PFSK-1 (cell line): ENCODE measurements around the gene ZRANB2.

ENCODE experiments used
- POLR2AphosphoS5 ChIP-seq: IDR thresholded peaks from 2 replicates; pipeline ENCODE4 v1.6.1; 2012; ENCODE audit warnings: low read depth, mild to moderate bottlenecking, control low read depth, low read length, moderate library complexity
- REST ChIP-seq, 2 experiments: IDR thresholded peaks; 2 replicates each; pipeline versions ENCODE4 v1.6.1 to v1.8.0; 2011 to 2012; ENCODE audit warnings: low read depth in 2 of 2, low read length in 2 of 2, control low read depth in 1 of 2, inconsistent platforms in 1 of 2, mild to moderate bottlenecking in 1 of 2, moderate library complexity in 1 of 2; ENCODE audit not compliant: insufficient read depth in 1 of 2

GRCh38 chr1:71083271-71083670 lies 2.4 kb upstream of the ZRANB2 start:
- TF ChIP-seq POLR2AphosphoS5 (no peak), REST (IDR thresholded peaks at IDR 0.05; ENCODE audit: insufficient read depth in 1 of 2, low read depth in 2 of 2, low read length in 2 of 2) (no peak)
